Stimulated activated CD4-positive, alpha-beta T cell treated with anti-CD3 and anti-CD28 coated beads, Interleukin-4, amount 100 ng/mL, for 4 hours (primary cell): ENCODE measurements around the gene FAM114A1.
"Not testable (repeated sequence)": the region's sequence is repeated elsewhere in the genome, so short reads cannot be mapped to it uniquely, and the experiment has no call there.

Experiments
- DNase-seq, 2 experiments: peaks; one replicate each; pipeline ENCODE4 v3.0.0-alpha.2; 2020

The FAM114A1 gene

GRCh38 chr4:38940476-38940875, 72.9 kb downstream of the FAM114A1 start:
- DNase-seq, result no peak

GRCh38 chr4:38941906-38942305, 74.3 kb downstream of the FAM114A1 start:
- not testable (repeated sequence) for DNase-seq

- no peak for DNase-seq
These were observed 75.7 kb downstream of the FAM114A1 start for GRCh38 chr4:38943343-38943742.

GRCh38 chr4:38944440-38944839, 76.8 kb downstream of the FAM114A1 start:
- no peak for DNase-seq

- DNase-seq, result no peak
These were observed 79.3 kb downstream of the FAM114A1 start for GRCh38 chr4:38946919-38947318.

- DNase-seq, result no peak
These were observed 80.9 kb downstream of the FAM114A1 start for GRCh38 chr4:38948551-38948950.

- DNase-seq, result peak in 1 of 2 experiments; percentile 16
These were observed 81.9 kb downstream of the FAM114A1 start for GRCh38 chr4:38949411-38950051.

- DNase-seq, result no peak
These were observed 82.6 kb downstream of the FAM114A1 start for GRCh38 chr4:38950159-38950558.

- no peak for DNase-seq
These were observed 83.1 kb downstream of the FAM114A1 start for GRCh38 chr4:38950734-38951133.

GRCh38 chr4:38951598-38951997, 84.0 kb downstream of the FAM114A1 start:
- no peak for DNase-seq

GRCh38 chr4:38952017-38952416, 84.4 kb downstream of the FAM114A1 start:
- DNase-seq, result no peak

GRCh38 chr4:38954727-38955126, 87.1 kb downstream of the FAM114A1 start:
- DNase-seq, result no peak

- no peak for DNase-seq
These were observed 88.4 kb downstream of the FAM114A1 start for GRCh38 chr4:38955957-38956356.

GRCh38 chr4:38957261-38957815, 89.7 kb downstream of the FAM114A1 start:
- DNase-seq, result no peak

GRCh38 chr4:38957893-38958292, 90.3 kb downstream of the FAM114A1 start:
- peak in 1 of 2 experiments; percentile 5 for DNase-seq

- DNase-seq, result no peak
These were observed 91.0 kb downstream of the FAM114A1 start for GRCh38 chr4:38958453-38959190.

GRCh38 chr4:38959248-38959647, 91.6 kb downstream of the FAM114A1 start:
- DNase-seq, result not testable (repeated sequence)

GRCh38 chr4:38964942-38965775, 97.6 kb downstream of the FAM114A1 start:
- DNase-seq, result no peak

- DNase-seq, result no peak
These were observed 98.3 kb downstream of the FAM114A1 start for GRCh38 chr4:38965866-38966265.

GRCh38 chr4:38967260-38968095, 99.9 kb downstream of the FAM114A1 start:
- no peak for DNase-seq

GRCh38 chr4:38968668-38969067, 101.1 kb downstream of the FAM114A1 start:
- DNase-seq, result no peak

- DNase-seq, result no peak
These were observed 108.7 kb downstream of the FAM114A1 start for GRCh38 chr4:38976308-38976707.
